ENCODE measurements around the gene JMJD1C. TPM values are rescaled to one million over a fixed set of nuclear protein-coding genes. Genes with fewer than 3 reads are reported as not detected.

JMJD1C gene
- total RNA-seq, 4 donors from 2014 or later: 127 to 330 (median 208) TPM

- intact Hi-C loops (cut with DNase I; ENCODE audit: low total_unique reads): no loop called here
- Histone ChIP-seq H3K9me3 (no peaks in the 10 kb centered on the region), H3K36me3 (peaks cover 0 to 2% of the 10 kb centered on the region in 2 donors), H3K4me3 (no peak overlapping the region), H3K27ac (peak overlapping the region; percentile 3 to 41), H3K27me3 (no peaks in the 10 kb centered on the region), H3K4me1 (peaks cover 0 to 8% of the 10 kb centered on the region in 2 donors)
- DNase-seq: no peak
- no peak for TF ChIP-seq CTCF (IDR thresholded peaks at IDR 0.05)
- no peak for TF ChIP-seq POLR2A (IDR thresholded peaks at IDR 0.05)
These were observed 56.2 kb downstream of the JMJD1C start for GRCh38 chr10:63409465-63410027.

- Histone ChIP-seq H3K4me1 (peaks cover 0 to 8% of the 10 kb centered on the region in 2 donors), H3K9me3 (no peaks in the 10 kb centered on the region), H3K27me3 (no peaks in the 10 kb centered on the region), H3K27ac (no peak overlapping the region), H3K4me3 (no peak overlapping the region), H3K36me3 (peaks cover 0 to 2% of the 10 kb centered on the region in 2 donors)
- no peak for DNase-seq
- TF ChIP-seq CTCF (IDR thresholded peaks at IDR 0.05) (no peak), POLR2A (IDR thresholded peaks at IDR 0.05) (no peak)
- intact Hi-C loops (cut with DNase I; ENCODE audit: low total_unique reads): no loop called here
These were observed 58.6 kb downstream of the JMJD1C start for GRCh38 chr10:63407136-63407662.

- no peak overlapping the region for H3K4me3 ChIP-seq
- intact Hi-C loops (cut with DNase I; ENCODE audit: low total_unique reads): no loop called here
- peak overlapping the region in 1 of 2 donors; percentile 7 for H3K27ac ChIP-seq
- no peak for DNase-seq
- H3K36me3 ChIP-seq: no peaks in the 10 kb centered on the region
- no peak for TF ChIP-seq POLR2A (IDR thresholded peaks at IDR 0.05)
- no peak for TF ChIP-seq CTCF (IDR thresholded peaks at IDR 0.05)
- H3K4me1 ChIP-seq: no peaks in the 10 kb centered on the region
- H3K27me3 ChIP-seq: no peaks in the 10 kb centered on the region
- no peaks in the 10 kb centered on the region for H3K9me3 ChIP-seq
These were observed 69.5 kb downstream of the JMJD1C start for GRCh38 chr10:63396133-63396761.

GRCh38 chr10:63393050-63393449 lies 72.7 kb downstream of the JMJD1C start:
- no peak overlapping the region for H3K4me3 ChIP-seq
- DNase-seq: no peak
- no peaks in the 10 kb centered on the region for H3K36me3 ChIP-seq
- TF ChIP-seq POLR2A (IDR thresholded peaks at IDR 0.05) (no peak), CTCF (IDR thresholded peaks at IDR 0.05) (no peak)
- H3K4me1 ChIP-seq: no peaks in the 10 kb centered on the region
- H3K9me3 ChIP-seq: no peaks in the 10 kb centered on the region
- no peaks in the 10 kb centered on the region for H3K27me3 ChIP-seq
- intact Hi-C loops (cut with DNase I; ENCODE audit: low total_unique reads): no loop called here
- no peak overlapping the region for H3K27ac ChIP-seq

- H3K27me3 ChIP-seq: no peaks in the 10 kb centered on the region
- H3K4me1 ChIP-seq: no peaks in the 10 kb centered on the region
- no peaks in the 10 kb centered on the region for H3K9me3 ChIP-seq
- H3K36me3 ChIP-seq: no peaks in the 10 kb centered on the region
- intact Hi-C loops (cut with DNase I; ENCODE audit: low total_unique reads): no loop called here
- TF ChIP-seq POLR2A (IDR thresholded peaks at IDR 0.05) (no peak), CTCF (IDR thresholded peaks at IDR 0.05) (no peak)
- no peak for DNase-seq
- no peak overlapping the region for H3K4me3 ChIP-seq
- H3K27ac ChIP-seq: no peak overlapping the region
These were observed 73.6 kb downstream of the JMJD1C start for GRCh38 chr10:63392224-63392623.
